GM20431 (cell line): Measurements from ENCODE around the gene ATP5F1E.
"Not testable (repeated sequence)": the region's sequence is repeated elsewhere in the genome, so short reads cannot be mapped to it uniquely, and the experiment has no call there.

Source experiments
- in situ Hi-C: fragments of 300-500 bp; cut with MseI, MboI; formaldehyde crosslinking; loops from one replicate; pipeline ENCODE4 v1.15.0; 2020; ENCODE audit warnings: low sequenced_read_pairs; ENCODE audit not compliant: unreplicated experiment

The ATP5F1E gene

GRCh38 chr20:59044295-59044694 is 12.2 kb upstream of the ATP5F1E start:
- in situ Hi-C loops: no loop called here

- in situ Hi-C loops: no loop called here
Measured at GRCh38 chr20:59043698-59044097, 11.6 kb upstream of the ATP5F1E start.

- in situ Hi-C loops: no loop called here
Measured at GRCh38 chr20:59042796-59043631, 10.9 kb upstream of the ATP5F1E start.

DNA sequence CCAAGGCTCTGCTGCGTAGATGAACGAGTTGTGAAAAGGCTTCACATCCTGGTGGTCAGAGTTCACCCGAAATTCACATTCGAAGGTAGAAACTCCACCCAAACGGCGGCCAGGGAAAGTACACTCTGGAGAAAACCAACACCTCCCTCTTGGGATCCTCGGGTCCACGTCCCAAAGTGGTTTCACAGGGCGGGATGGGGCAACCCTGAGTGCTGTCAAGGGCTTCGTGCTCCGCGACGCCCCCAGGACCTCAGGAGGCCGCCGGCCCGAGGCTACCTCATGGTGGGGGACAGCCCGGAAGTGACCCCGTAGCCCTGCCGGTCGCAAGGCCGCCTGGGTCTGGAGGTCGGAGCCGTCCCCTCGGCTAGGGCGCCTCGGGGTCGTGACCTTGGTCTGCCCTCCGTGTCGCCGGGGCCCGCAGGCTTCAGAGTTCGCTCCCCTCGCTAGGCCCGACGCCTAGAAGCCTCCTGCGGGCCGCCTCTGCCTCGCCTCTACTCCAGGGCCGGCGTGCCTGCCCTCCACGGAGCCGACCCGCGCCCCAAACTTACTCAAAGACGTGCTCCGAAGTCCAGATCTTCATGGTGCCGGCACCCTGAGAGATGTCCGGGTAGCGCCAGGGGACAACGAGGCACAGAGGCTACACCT is 10.1 kb upstream of the ATP5F1E start, which contains the start of gene PRELID3B:
TSS of gene PRELID3B (minus strand) at position 636 of the 645 bp plus-strand sequence. CDS start at position 580, 56 bp downstream.
- in situ Hi-C loops: no loop called here

DNA sequence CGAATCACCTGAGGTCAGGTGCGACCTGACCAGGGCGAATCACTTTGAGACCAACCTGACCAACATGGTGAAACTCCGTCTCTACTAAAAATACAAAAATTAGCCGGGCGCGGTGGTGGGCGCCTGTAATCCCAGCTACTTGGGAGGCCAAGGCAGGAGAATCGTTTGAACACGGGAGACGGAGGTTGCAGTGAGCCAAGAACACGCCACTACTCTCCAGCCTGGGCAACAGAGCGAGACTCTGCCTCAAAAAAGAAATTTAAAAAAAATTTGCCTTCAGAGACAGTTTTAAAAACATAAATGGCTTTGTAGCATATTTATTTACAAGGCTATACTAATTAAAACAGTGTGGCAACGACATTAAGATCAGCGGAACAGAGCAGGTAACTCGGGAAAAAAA is 9.4 kb upstream of the ATP5F1E start:
- in situ Hi-C loops: not testable (repeated sequence)

- in situ Hi-C loops: no loop called here
Measured at GRCh38 chr20:59040667-59041066, 8.5 kb upstream of the ATP5F1E start.

DNA sequence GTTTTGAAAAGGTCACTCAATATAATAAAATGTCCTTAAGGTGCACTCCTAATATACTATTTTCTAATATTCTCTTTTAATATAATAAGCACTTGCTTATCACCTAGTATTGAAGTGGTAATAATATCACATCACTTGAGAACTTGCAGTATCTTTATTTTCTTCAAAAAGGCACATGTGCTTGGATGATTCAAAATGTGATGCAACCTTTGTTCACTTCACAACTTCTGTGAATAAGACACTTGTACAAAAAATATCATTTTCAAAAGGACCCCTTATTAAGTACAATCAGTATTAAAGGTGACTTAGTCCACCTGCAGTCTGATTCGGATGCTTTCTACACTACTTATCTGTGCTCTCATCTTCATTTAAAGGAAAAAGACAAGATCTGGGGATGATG is 7.1 kb upstream of the ATP5F1E start:
- in situ Hi-C loops: no loop called here

DNA sequence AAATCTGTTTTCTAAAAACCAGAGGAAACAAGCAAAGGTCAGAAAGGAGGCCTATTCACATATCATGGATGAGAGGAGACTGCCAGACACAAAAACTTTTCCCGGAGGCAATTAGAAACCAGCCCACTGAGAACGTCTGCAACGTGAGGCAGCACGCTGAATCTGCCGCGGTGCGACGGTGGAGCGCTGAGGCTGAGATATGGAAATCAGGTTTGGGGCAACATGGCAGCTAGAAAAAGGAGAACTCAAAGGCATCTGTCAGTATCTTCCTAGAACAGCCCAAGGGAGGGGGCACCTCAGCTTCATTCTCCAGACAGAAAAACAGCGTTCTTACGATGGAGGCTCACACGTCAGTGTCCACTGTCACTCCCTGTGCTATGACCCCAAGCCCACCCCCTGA is 5.3 kb upstream of the ATP5F1E start:
- in situ Hi-C loops: no loop called here

DNA sequence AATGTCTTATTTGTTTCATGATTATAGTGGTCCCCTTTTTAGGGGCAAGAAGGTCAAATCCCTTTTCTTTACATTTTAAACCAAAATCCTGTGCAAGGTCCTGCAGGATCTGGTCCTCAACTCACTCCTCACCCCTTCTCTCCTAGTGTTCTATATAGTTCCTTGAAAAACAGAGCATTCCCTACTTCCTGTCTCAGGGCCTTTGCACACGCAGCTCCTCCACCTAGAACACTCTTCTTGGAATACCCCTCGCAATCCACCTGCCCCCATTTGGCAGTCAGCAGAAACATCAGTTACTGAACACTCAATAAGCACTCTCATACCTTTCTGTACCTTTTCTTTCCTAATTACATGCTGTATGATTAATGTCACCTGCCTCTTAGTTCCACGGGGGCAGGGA is 3.2 kb upstream of the ATP5F1E start:
- in situ Hi-C loops: no loop called here

- in situ Hi-C loops: no loop called here
Measured at GRCh38 chr20:59033616-59034165, 1.6 kb upstream of the ATP5F1E start.

DNA sequence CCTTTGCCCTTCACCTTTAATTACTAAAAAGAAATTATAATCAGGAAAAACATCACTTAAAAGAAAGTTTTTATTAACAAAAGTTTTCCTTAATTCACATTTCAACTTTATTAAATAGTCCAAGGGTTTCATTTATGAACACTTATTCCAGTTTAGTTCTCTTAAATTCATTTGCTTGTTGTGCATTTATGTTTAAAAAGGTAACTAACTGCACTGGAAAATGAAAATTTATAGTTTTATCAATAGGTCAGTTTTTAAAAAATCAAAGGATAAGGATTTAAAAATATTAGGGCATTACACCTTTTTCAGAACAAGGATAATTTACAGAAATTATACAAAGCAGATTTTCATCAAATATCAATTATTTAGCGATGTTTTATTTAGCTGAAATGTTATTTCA is 958 bp upstream of the ATP5F1E start:
- in situ Hi-C loops: no loop called here

GRCh38 chr20:59032713-59033059 is 551 bp upstream of the ATP5F1E start:
- in situ Hi-C loops: no loop called here

- in situ Hi-C loops: no loop called here
Measured at GRCh38 chr20:59031564-59032022, 542 bp downstream of the ATP5F1E start.

GRCh38 chr20:59030911-59031563 is 1.1 kb downstream of the ATP5F1E start:
- in situ Hi-C loops: no loop called here

DNA sequence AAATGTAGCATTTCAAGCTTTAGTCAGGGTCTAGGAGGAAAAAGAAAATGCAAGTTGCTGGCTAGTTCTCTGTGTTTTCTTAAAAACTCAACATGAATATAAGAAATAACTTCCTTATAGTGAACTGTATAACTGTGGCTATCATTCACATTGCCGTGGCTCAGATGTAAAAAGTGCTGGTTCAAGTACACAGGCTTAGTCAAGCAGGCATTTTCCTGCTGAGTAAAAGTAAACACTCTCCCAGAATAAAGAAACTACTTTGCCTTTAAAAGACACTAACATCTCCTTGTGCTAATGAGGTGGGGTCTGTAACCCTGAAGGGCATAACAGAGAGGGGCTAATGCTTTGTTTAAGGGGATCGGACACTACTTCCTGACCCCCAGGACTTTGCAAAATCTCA is 3.3 kb downstream of the ATP5F1E start:
- in situ Hi-C loops: no loop called here

- in situ Hi-C loops: no loop called here
Measured at GRCh38 chr20:59027741-59028320, 4.3 kb downstream of the ATP5F1E start.

DNA sequence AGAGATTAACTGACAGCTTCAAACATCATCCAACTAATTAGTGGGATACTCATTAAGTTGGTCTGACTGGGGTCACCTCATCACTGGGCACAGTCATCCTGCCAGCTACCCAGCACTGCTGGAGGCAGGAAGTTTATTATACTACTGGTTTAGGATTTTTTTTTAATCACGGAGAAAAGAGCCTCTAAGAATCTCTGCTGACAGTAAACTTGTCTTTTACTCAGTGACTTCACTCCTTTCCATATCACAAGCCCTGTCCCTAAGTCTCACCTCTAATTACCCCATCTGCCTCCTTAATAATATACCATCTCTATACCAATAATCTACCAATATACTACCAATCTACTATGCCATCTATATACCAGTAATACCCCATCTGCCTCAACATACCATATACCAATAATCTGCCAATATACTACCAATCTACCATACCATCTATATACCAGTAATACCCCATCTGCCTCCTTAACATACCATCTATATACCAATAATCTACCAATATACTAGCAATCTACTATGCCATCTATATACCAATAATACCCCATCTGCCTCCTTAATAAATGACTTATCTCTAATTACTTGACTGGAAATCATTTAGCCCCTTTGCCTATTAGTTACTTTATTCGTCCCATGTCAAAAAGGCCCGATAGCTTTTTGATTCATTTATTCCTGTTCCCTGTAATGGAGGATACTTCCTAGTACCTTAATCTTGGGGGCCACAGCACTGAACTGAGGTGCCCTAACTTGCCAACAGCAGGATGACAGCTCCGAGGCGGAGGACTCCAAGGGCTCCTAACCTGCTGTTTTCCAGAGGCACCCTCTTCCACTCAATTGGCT is 5.0 kb downstream of the ATP5F1E start:
- in situ Hi-C loops: no loop called here

DNA sequence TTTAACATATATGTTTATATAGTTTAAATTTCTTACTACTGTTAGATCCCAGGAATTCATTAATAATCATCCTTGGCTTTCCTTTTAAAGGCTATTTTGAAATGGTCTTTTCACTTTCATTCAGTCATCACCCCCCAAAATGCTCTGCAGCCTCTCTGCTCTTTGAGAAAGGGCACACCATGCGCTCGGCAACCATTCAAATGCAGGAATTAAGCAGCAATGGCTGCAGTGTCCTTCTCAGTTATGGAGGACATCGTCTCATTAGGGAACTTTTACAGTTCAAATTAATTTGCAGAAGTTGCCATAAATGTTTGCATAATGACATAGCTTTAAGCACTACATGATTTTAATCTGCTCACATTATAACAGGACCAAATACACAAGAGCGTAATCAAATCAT is 6.6 kb downstream of the ATP5F1E start:
- in situ Hi-C loops: no loop called here

DNA sequence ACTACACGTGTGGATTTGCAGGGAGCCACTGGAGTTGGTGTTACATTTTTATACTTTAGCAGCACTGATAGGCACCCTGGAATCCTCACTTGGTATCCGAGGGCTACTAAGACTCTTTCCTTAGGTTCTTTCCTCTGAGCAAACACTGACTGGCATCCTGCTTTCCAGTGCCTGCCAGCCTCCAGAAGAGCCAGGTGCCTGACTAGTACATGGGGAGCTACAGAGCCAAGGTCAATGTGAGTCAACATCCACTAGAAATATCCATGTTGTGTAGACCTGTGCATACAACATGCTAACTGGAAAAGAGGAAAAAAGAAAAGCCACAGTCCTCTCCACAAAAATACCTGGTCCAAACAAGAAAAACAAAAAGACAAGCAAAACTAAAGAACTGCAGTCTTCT is 7.0 kb downstream of the ATP5F1E start:
- in situ Hi-C loops: no loop called here

DNA sequence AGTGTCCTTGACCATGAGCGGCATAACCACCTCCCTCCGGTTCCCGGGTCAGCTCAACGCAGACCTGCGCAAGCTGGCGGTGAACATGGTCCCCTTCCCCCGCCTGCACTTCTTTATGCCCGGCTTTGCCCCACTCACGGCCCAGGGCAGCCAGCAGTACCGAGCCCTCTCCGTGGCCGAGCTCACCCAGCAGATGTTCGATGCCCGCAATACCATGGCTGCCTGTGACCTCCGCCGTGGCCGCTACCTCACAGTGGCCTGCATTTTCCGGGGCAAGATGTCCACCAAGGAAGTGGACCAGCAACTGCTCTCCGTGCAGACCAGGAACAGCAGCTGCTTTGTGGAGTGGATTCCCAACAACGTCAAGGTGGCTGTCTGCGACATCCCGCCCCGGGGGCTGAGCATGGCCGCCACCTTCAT is 8.0 kb downstream of the ATP5F1E start:
- in situ Hi-C loops: no loop called here
